ENCODE data around the gene PLXND1.
"Not testable (repeated sequence)": the region's sequence is repeated elsewhere in the genome, so short reads cannot be mapped to it uniquely, and the experiment has no call there.

The PLXND1 gene

GRCh38 chr3:129520960-129521359, 85.5 kb downstream of the PLXND1 start:
- no peak for DNase-seq

- no peak for DNase-seq
Measured at GRCh38 chr3:129519896-129520715, 86.4 kb downstream of the PLXND1 start.

- no peak for DNase-seq
Measured at GRCh38 chr3:129519449-129519848, 87.0 kb downstream of the PLXND1 start.

DNA sequence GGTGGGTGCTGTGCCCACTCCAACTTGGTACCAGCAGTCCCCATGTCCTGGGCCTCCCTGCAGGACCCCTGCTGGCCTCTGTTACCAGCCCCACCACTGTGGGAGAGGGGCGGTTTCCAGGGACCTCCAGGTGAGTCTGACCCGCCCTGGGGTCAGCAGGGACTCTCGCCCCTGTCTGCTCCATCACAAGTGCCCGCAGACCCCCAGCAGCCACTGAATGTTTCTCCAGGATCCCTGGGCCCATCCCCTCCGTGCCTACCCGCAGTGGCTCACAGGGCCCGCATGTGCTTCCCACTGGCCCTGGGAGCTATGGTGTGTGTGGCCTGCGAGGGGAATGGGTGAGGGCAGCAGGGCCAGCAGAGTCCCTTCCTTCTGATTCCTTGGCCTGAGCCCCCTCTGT, 87.9 kb downstream of the PLXND1 start:
- DNase-seq = no peak

- no peak for DNase-seq
Measured at GRCh38 chr3:129518038-129518561, 88.4 kb downstream of the PLXND1 start.

DNA sequence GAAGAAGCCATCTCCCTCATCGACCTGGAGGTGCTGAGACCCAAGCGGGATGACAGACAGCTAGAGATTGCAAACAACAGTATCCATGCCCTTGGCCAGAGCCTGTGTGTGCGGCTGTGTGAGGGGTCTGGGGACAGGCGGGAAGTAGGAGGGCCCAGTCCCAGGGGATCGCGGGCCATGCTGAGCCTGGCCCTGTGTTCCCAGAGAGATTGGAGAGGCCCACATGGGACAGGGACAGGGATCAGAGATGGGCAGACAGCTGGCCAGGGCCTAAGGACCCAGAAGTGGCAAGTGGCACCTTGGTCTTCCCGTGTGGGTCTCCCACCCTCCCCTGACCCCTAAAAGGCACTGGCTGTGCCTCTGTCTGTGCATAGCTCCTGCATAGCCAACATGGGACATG, 89.0 kb downstream of the PLXND1 start:
- no peak for DNase-seq

GRCh38 chr3:129515821-129516432, 90.5 kb downstream of the PLXND1 start:
- not testable (repeated sequence) for DNase-seq

DNA sequence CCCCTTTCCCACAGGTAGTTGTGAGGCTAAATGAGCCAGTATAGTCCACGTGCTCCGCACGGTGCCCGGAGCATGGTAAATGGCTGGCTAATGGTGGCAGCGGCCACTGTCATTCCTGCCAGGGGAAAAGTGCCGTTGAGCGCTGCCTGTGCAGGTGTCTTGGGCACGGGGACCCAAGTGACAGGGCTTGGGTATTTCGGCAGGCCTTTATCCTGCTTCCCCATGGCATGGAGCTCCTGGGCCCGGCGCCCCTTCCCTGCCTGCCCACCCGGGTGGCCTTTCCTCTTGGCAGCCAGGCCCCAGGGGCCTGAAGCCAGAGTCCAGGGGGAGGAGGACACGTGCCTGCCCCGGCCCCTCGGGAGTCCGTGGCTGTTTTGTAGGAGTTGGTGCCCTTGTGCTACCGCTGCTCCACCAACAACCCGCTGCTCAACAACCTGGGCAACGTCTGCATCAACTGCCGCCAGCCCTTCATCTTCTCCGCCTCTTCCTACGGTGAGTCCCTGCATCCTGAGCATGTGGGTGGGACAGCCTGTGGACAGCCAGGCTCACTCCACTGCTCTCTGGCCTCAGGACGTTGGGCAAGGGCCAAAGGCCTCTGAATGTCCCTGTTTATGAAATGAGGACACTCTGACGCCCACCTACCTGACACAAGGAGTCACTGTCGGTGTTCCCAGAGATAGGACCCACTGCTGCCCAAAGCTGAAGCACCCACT, 91.2 kb downstream of the PLXND1 start:
- not testable (repeated sequence) for DNase-seq

DNA sequence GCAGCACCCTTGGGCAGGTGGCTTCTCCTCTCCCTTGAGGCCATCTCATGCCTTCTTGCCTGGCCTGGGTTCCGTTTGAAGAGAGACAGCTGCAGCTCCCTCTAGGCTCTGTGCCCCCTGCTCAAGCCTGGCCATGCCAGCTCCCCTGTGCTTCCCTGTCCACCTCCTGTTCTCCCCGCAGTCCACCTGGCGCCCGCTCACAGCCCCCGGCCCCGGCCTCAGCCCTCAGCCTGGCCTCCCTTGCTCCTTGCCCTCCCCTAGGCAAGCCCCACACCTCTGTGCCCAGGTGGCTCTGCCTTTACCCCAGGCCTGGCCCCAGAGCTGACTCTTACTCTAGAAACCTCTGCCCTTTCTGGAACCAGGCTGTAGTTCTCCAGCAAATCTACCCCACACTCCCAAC, 91.9 kb downstream of the PLXND1 start:
- no peak for DNase-seq

GRCh38 chr3:129514110-129514509, 92.4 kb downstream of the PLXND1 start:
- no peak for DNase-seq

- DNase-seq = no peak
Measured at GRCh38 chr3:129513705-129514104, 92.8 kb downstream of the PLXND1 start.

- no peak for DNase-seq
Measured at GRCh38 chr3:129512595-129512994, 93.9 kb downstream of the PLXND1 start.

DNA sequence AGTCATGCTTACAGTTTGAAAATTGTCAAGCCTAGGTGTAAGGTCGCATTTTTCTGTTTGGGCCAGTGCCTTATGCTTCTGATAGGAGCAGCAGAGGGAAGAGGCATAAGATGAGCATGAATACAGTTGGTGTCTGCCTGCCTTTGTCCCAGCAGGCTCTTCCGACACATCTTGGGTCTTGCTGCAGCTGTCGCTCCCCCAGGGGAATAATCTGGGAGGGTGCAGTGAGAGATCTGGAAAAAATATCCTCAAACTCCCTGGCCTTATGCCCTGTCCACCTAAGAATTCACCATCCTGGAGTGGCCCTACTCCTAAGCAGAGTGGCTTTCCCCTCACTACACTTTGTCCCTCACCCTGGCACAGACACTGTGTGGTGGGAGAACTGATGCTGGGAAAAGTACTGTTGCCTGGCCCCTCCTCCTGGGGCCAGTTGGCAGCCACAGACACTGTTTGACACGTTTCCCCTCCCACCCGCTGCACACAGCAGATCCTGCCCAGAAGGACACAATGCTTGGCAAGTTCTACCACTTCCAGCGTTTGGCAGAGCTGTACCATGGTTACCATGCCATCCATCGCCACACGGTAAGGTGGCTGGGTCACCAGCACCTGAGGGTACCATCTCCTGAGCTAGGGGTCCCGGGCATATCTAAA, 99.2 kb downstream of the PLXND1 start:
- no peak for DNase-seq

- peak; percentile 26 for DNase-seq
Measured at GRCh38 chr3:129506231-129506742, 100.2 kb downstream of the PLXND1 start.

- no peak for DNase-seq
Measured at GRCh38 chr3:129505341-129505740, 101.1 kb downstream of the PLXND1 start.

Measured in NCI-H2107 (cell line).